EH (cell line): ENCODE measurements around the gene OSCP1.
A peak's percentile ranks its signal among the peaks of the same experiment; 100 is the strongest.

ENCODE experiments used
- DNase-seq: peaks from one replicate; pipeline ENCODE4 v3.0.0-alpha.2; 2015; ENCODE audit warnings: low read depth

The OSCP1 gene

GRCh38 chr1:36475341-36475740 is 25.1 kb upstream of the OSCP1 start:
- no peak for DNase-seq

GRCh38 chr1:36472656-36473055 is 22.4 kb upstream of the OSCP1 start:
- no peak for DNase-seq

- no peak for DNase-seq
Measured at GRCh38 chr1:36471830-36472641, 21.8 kb upstream of the OSCP1 start.

GRCh38 chr1:36469163-36469562 is 18.9 kb upstream of the OSCP1 start:
- no peak for DNase-seq

- no peak for DNase-seq
Measured at GRCh38 chr1:36467700-36468455, 17.6 kb upstream of the OSCP1 start.

- DNase-seq: no peak
Measured at GRCh38 chr1:36467027-36467410, 16.8 kb upstream of the OSCP1 start.

GRCh38 chr1:36466370-36467026 is 16.2 kb upstream of the OSCP1 start:
- DNase-seq: no peak

GRCh38 chr1:36465731-36466369 is 15.6 kb upstream of the OSCP1 start:
- DNase-seq: peak; percentile 50

GRCh38 chr1:36464605-36465393 is 14.5 kb upstream of the OSCP1 start:
- DNase-seq: no peak

GRCh38 chr1:36463803-36464604 is 13.8 kb upstream of the OSCP1 start, which contains the start of gene MRPS15:
Gene MRPS15 (minus strand): TSS chr1:36464384. CDS start chr1:36464275, 109 bp downstream.
- peak; percentile 93 for DNase-seq

GRCh38 chr1:36463463-36463802 is 13.2 kb upstream of the OSCP1 start:
- DNase-seq: no peak

- no peak for DNase-seq
Measured at GRCh38 chr1:36458910-36459309, 8.7 kb upstream of the OSCP1 start.

- DNase-seq: no peak
Measured at GRCh38 chr1:36457691-36458090, 7.4 kb upstream of the OSCP1 start.

- no peak for DNase-seq
Measured at GRCh38 chr1:36456391-36456928, 6.2 kb upstream of the OSCP1 start.

- no peak for DNase-seq
Measured at GRCh38 chr1:36455386-36455785, 5.1 kb upstream of the OSCP1 start.

- DNase-seq: no peak
Measured at GRCh38 chr1:36453600-36454388, 3.5 kb upstream of the OSCP1 start.

- no peak for DNase-seq
Measured at GRCh38 chr1:36453051-36453450, 2.8 kb upstream of the OSCP1 start.

GRCh38 chr1:36450919-36451305 is 661 bp upstream of the OSCP1 start:
- DNase-seq: no peak

GRCh38 chr1:36448530-36449056 is 1.7 kb downstream of the OSCP1 start:
- DNase-seq: no peak
